BJ (cell line): ENCODE measurements around the gene UBD. TPM values are rescaled to one million over a fixed set of nuclear protein-coding genes. Genes with fewer than 3 reads are reported as not detected.

Experiments used
- CTCF ChIA-PET: fragments of 350-600 bp; formaldehyde crosslinking; extraction: SDS; loops from one replicate; lab custom pipeline; 2021; ENCODE audit warnings: antibody characterized with exemption, inconsistent platforms; lab: Yijun Ruan, JAX
- POLR2A ChIA-PET: fragments of 300-600 bp; sonication (Branson Sonifier 250); formaldehyde crosslinking; extraction: SDS; loops from one replicate; lab custom pipeline; 2021; ENCODE audit warnings: antibody characterized with exemption; lab: Charles Lee
- DNase-seq: peaks from one replicate; pipeline ENCODE4 v3.0.0-alpha.2; 2011; ENCODE audit warnings: low read depth
- H3K27me3 ChIP-seq: 2 replicates; pipeline ENCODE4 v1.6.0; 2011; ENCODE audit warnings: low read length; ENCODE audit not compliant: control insufficient read depth, insufficient read depth
- H3K36me3 ChIP-seq: 2 replicates; pipeline ENCODE4 v1.5.1; 2011; ENCODE audit warnings: low read length; ENCODE audit not compliant: control insufficient read depth, insufficient read depth
- H3K4me3 ChIP-seq: 2 replicates; pipeline ENCODE4 v1.5.1; 2011; ENCODE audit warnings: low read depth, mild to moderate bottlenecking, control low read depth, low read length
- polyA plus RNA-seq: library from polyadenylated mRNA; depleted of rRNA; stranded (reverse); fragments of >200 nt; gene quantifications from 2 replicates; pipeline ENCODE4 v1.2.3, GENCODE V29; 2011
- TF ChIP-seq, protein P1 (sequence below): IDR thresholded peaks from 2 replicates; pipeline ENCODE4 v1.5.1; 2011; ENCODE audit warnings: low read depth, mild to moderate bottlenecking, control low read depth, inconsistent platforms, low read length, moderate library complexity; ENCODE audit not compliant: insufficient read depth

UBD gene
- polyA plus RNA-seq, 1 experiment = not detected

DNA sequence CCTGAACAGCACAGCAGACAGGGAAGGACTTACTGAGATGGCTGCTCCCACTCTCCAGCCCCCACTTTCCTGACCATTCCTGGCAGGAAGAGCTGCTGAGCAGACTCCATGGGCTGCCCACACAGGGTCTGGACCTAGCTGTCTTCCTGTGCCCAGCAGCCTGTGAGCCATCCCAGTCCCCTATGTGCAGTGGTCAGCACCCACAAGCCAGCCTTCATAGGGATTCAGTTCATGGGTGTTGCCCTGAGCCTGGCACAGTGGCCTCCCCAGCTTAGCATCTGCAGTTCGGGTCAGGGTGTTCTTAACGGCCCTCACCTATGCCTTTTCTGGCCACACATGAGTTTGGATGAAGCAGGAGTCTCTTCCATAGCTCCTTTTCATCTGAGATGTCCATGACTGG is 32.0 kb downstream of the UBD start:
- no peaks in the 10 kb centered on the region for H3K27me3 ChIP-seq
- no peak for DNase-seq
- no peak overlapping the region for H3K4me3 ChIP-seq
- TF ChIP-seq, protein P1, sequence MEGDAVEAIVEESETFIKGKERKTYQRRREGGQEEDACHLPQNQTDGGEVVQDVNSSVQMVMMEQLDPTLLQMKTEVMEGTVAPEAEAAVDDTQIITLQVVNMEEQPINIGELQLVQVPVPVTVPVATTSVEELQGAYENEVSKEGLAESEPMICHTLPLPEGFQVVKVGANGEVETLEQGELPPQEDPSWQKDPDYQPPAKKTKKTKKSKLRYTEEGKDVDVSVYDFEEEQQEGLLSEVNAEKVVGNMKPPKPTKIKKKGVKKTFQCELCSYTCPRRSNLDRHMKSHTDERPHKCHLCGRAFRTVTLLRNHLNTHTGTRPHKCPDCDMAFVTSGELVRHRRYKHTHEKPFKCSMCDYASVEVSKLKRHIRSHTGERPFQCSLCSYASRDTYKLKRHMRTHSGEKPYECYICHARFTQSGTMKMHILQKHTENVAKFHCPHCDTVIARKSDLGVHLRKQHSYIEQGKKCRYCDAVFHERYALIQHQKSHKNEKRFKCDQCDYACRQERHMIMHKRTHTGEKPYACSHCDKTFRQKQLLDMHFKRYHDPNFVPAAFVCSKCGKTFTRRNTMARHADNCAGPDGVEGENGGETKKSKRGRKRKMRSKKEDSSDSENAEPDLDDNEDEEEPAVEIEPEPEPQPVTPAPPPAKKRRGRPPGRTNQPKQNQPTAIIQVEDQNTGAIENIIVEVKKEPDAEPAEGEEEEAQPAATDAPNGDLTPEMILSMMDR = no peak
- ChIA-PET POLR2A (no interaction called here), CTCF (no interaction called here)
- no peaks in the 10 kb centered on the region for H3K36me3 ChIP-seq

DNA sequence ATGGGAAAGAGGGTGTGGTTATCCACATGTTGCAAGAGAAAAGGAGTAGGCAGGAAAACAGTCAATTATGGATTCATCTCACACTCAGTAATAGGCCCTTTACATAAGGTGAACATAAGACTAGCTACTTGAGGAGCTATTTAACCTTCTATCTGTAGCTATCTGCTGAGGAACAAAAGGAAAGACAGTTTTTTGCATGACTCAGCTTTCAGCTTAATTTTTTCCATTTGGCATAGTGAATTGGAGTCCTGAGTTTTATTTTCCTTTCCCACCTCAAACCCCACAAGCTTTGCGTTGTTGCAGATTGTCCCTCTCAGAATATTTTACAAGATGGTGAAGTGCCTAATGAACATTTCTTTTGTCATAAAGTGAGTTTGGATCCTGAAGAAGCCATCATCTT is 32.4 kb downstream of the UBD start:
- H3K36me3 ChIP-seq = no peaks in the 10 kb centered on the region
- DNase-seq = no peak
- H3K4me3 ChIP-seq = no peak overlapping the region
- POLR2A ChIA-PET = no interaction called here
- TF ChIP-seq, protein P1 = no peak
- H3K27me3 ChIP-seq = no peaks in the 10 kb centered on the region
- CTCF ChIA-PET = no interaction called here

DNA sequence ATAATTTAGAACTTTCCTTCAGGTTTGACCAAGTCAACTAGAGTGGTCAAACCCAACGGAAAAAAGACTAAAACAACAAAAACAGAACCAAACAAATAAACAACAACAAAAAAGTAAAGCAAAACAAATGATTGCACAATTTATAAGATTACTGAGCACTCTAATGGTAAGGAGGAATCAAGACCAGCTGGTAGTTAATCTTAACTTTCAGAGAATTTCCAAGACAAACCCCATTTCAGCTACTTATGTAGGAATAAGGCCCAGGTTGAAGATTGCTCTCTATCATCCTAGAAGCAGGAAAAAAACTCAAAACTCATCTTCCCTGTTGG is 34.3 kb downstream of the UBD start:
- ChIA-PET POLR2A (no interaction called here), CTCF (no interaction called here)
- TF ChIP-seq, protein P1 = no peak
- no peak for DNase-seq
- Histone ChIP-seq H3K27me3 (no peaks in the 10 kb centered on the region), H3K36me3 (no peaks in the 10 kb centered on the region), H3K4me3 (no peak overlapping the region)

DNA sequence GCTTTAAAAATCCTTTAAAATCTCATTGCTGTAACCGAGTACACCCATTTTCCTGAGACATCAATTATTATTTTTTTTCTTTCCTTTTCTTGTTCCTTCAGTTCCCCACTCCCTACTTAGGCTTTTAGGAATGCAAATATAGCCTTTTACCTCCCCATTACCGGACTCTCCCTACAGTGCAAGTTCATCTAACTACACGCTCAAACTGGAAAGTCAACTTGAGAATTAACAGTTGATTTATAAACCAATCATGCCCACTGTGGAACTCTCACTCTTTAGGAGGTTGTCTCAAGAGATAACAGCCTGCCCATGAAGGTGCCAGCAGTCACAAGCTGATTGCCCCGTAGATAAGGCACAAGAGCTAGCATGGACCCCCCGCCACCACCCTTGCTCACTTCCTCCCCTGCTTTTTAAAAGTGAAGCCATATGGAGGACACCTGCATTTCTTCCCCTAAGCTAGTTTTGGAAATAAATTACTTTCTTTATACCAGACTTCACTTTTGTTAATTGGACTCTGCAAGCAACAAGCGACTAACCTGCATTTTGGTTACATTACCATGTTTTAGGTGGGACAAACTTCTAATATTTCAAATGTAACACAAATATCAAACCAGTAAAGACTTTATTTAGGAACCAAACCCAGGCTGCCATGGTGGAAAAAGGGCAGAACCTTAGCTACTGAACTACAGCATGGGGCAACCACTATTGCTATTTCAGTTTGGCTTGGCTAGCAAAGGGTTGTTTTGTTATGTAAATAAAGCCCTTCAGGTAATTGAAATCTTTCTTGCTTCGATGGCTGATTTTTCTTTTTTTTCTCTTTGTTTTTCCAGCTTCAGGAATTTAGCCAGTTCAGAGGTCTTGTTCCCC is 34.9 kb downstream of the UBD start:
- CTCF ChIA-PET = no interaction called here

DNA sequence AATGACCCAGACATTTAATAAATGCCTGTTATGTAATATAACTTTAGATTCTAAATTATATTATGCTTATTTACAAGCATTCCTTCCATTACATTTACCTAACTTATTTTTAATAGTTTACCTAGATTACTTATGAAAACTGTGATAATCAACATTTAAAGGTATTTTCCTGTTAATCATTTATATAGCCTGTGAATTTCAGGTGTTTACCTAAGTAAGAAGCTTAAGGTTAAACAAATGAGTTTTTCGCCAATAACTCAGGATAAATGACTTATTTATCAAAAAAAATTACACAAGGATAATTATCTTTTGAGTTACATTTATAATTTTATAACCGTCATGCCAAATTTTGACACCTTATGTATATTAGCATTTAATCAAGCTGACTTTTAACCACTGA is 35.5 kb downstream of the UBD start:
- Histone ChIP-seq H3K4me3 (no peak overlapping the region), H3K36me3 (no peaks in the 10 kb centered on the region), H3K27me3 (no peaks in the 10 kb centered on the region)
- ChIA-PET POLR2A (no interaction called here), CTCF (no interaction called here)
- TF ChIP-seq, protein P1 = no peak
- no peak for DNase-seq

More for the DNA sequence above, 34.9 kb downstream of the UBD start:
- Histone ChIP-seq H3K4me3 (no peak overlapping the region), H3K27me3 (no peaks in the 10 kb centered on the region), H3K36me3 (no peaks in the 10 kb centered on the region)
- POLR2A ChIA-PET = no interaction called here
- TF ChIP-seq, protein P1 = no peak
- DNase-seq = no peak
